Parathyroid adenoma (tissue), 2 donors: ENCODE results near the gene ZNF587.
"Not testable (repeated sequence)": the region's sequence is repeated elsewhere in the genome, so short reads cannot be mapped to it uniquely, and the experiment has no call there.

Experiments used
- H2AFZ ChIP-seq: fragments of 300-600 bp; sonication (generic); one replicate; pipeline ENCODE4 v1.7.0; 2017; ENCODE audit warnings: antibody characterized with exemption, mild to moderate bottlenecking
- H3K27ac ChIP-seq: fragments of 300-600 bp; sonication (generic); one replicate; pipeline ENCODE4 v1.7.0; 2017
- H3K27me3 ChIP-seq: fragments of 300-600 bp; sonication (generic); one replicate; pipeline ENCODE4 v1.7.0; 2017; ENCODE audit warnings: low read length; ENCODE audit not compliant: control insufficient read depth, insufficient read depth
- H3K36me3 ChIP-seq: fragments of 300-600 bp; sonication (generic); one replicate; pipeline ENCODE4 v1.7.0; 2017; ENCODE audit warnings: low read length; ENCODE audit not compliant: control insufficient read depth, insufficient read depth
- H3K4me1 ChIP-seq: fragments of 300-600 bp; sonication (generic); one replicate; pipeline ENCODE4 v1.7.0; 2017; ENCODE audit warnings: control low read depth
- H3K4me2 ChIP-seq: fragments of 300-600 bp; sonication (generic); one replicate; pipeline ENCODE4 v1.7.0; 2017; ENCODE audit warnings: low read length
- H3K4me3 ChIP-seq: fragments of 300-600 bp; sonication (generic); one replicate; pipeline ENCODE4 v1.7.0; 2017; ENCODE audit warnings: low read depth, low read length
- H3K79me2 ChIP-seq: fragments of 300-600 bp; sonication (generic); one replicate; pipeline ENCODE4 v1.7.0; 2017; ENCODE audit warnings: control low read depth
- H3K9ac ChIP-seq: fragments of 300-600 bp; sonication (generic); one replicate; pipeline ENCODE4 v1.7.0; 2017; ENCODE audit warnings: mild to moderate bottlenecking
- H3K9me3 ChIP-seq: fragments of 300-600 bp; sonication (generic); one replicate; pipeline ENCODE4 v1.7.0; 2017; ENCODE audit warnings: low read length; ENCODE audit not compliant: control insufficient read depth
- CTCF ChIP-seq: fragments of 300-600 bp; sonication (generic); IDR thresholded peaks from one replicate; pipeline ENCODE4 v1.7.0; 2017; ENCODE audit warnings: antibody characterized with exemption, mild to moderate bottlenecking
- donor health status: primary hyperparathyroidism.

Gene ZNF587

GRCh38 chr19:57825511-57825910 lies 24.1 kb upstream of the ZNF587 start:
- Histone ChIP-seq H2AFZ (no peak overlapping the region), H3K4me3 (no peak overlapping the region), H3K27ac (no peak overlapping the region), H3K27me3 (no peaks in the 10 kb centered on the region), H3K79me2 (peaks cover 14% of the 10 kb centered on the region), H3K36me3 (no peaks in the 10 kb centered on the region), H3K4me2 (no peak overlapping the region), H3K9me3 (no peaks in the 10 kb centered on the region), H3K4me1 (no peaks in the 10 kb centered on the region), H3K9ac (no peak overlapping the region)
- TF ChIP-seq CTCF: no peak

GRCh38 chr19:57829316-57829715 lies 20.3 kb upstream of the ZNF587 start:
- H3K79me2 ChIP-seq: peaks cover 24% of the 10 kb centered on the region
- no peaks in the 10 kb centered on the region for H3K27me3 ChIP-seq
- H3K4me2 ChIP-seq: no peak overlapping the region
- H3K9ac ChIP-seq: no peak overlapping the region
- no peak for TF ChIP-seq CTCF
- no peak overlapping the region for H3K4me3 ChIP-seq
- no peak overlapping the region for H2AFZ ChIP-seq
- peaks cover 7% of the 10 kb centered on the region for H3K4me1 ChIP-seq
- H3K9me3 ChIP-seq: no peaks in the 10 kb centered on the region
- no peaks in the 10 kb centered on the region for H3K36me3 ChIP-seq
- H3K27ac ChIP-seq: peak overlapping the region; percentile 71

- no peak within 1 kb of the TSS for H3K9ac ChIP-seq
- H3K36me3 ChIP-seq: no peaks in the 10 kb centered on the region
- peak within 1 kb of the TSS; percentile 65 for H3K4me3 ChIP-seq
- peak within 1 kb of the TSS; percentile 87 for H3K4me2 ChIP-seq
- no peaks in the 10 kb centered on the region for H3K9me3 ChIP-seq
- H3K4me1 ChIP-seq: peaks cover 7% of the 10 kb centered on the region
- H2AFZ ChIP-seq: peak within 1 kb of the TSS; percentile 44
- H3K27ac ChIP-seq: peak within 1 kb of the TSS; percentile 71
- no peaks in the 10 kb centered on the region for H3K27me3 ChIP-seq
- peak; percentile 76 for TF ChIP-seq CTCF
- H3K79me2 ChIP-seq: peaks cover 23% of the 10 kb centered on the region
Measured at GRCh38 chr19:57830071-57830602, 19.5 kb upstream of the ZNF587 start, which contains the start of gene ZNF587B. ZNF587B (plus strand) TSS chr19:57830299; CDS start chr19:57830529, 230 bp downstream.

GRCh38 chr19:57836991-57837390 lies 12.7 kb upstream of the ZNF587 start:
- not testable (repeated sequence) for H3K27me3 ChIP-seq, H2AFZ ChIP-seq

GRCh38 chr19:57838622-57839191 lies 11.0 kb upstream of the ZNF587 start:
- H3K4me1 ChIP-seq, H3K4me3 ChIP-seq, H3K36me3 ChIP-seq, H3K27ac ChIP-seq, H3K9ac ChIP-seq, H2AFZ ChIP-seq, H3K4me2 ChIP-seq, H3K9me3 ChIP-seq, H3K27me3 ChIP-seq: not testable (repeated sequence)
- peaks cover 20% of the 10 kb centered on the region for H3K79me2 ChIP-seq

More at GRCh38 chr19:57836991-57837390, 12.7 kb upstream of the ZNF587 start:
- H3K36me3 ChIP-seq, H3K4me2 ChIP-seq, H3K27ac ChIP-seq, H3K4me3 ChIP-seq, H3K9ac ChIP-seq, H3K4me1 ChIP-seq, H3K9me3 ChIP-seq: not testable (repeated sequence)
- peaks cover 29% of the 10 kb centered on the region for H3K79me2 ChIP-seq
